Activated CD4-positive, alpha-beta memory T cell treated with anti-CD3 and anti-CD28 coated beads, Interleukin-2, amount 10 ng/mL, durations not matched to agents 7 days and 5 days (primary cell): ENCODE measurements around the gene NTRK3. TPM values are rescaled to one million over a fixed set of nuclear protein-coding genes. Genes with fewer than 3 reads are reported as not detected.
"Not testable (repeated sequence)": the region's sequence is repeated elsewhere in the genome, so short reads cannot be mapped to it uniquely, and the experiment has no call there.

ENCODE experiments used
- CTCF ChIA-PET: fragments of 350-600 bp; sonication (Branson Sonifier 250); formaldehyde crosslinking; loops from one replicate; lab custom pipeline; 2021; ENCODE audit warnings: antibody characterized with exemption, inconsistent platforms; lab: Charles Lee
- POLR2A ChIA-PET: fragments of 350-600 bp; sonication (Branson Sonifier 250); formaldehyde crosslinking; loops from one replicate; lab custom pipeline; 2021; ENCODE audit warnings: antibody characterized with exemption; lab: Charles Lee
- DNase-seq: peaks from one replicate; pipeline ENCODE4 v3.0.0-alpha.2; 2020
- H3K27ac Mint-ChIP-seq: one replicate; pipeline ENCODE4 v1.8.0; 2021; ENCODE audit warnings: mild to moderate bottlenecking, mixed read lengths
- H3K27me3 Mint-ChIP-seq: one replicate; pipeline ENCODE4 v1.8.0; 2021; ENCODE audit warnings: mixed read lengths
- H3K36me3 Mint-ChIP-seq: one replicate; pipeline ENCODE4 v1.8.0; 2021; ENCODE audit warnings: low read depth, mixed read lengths
- H3K4me1 Mint-ChIP-seq: one replicate; pipeline ENCODE4 v1.8.0; 2021; ENCODE audit warnings: mixed read lengths
- H3K4me3 Mint-ChIP-seq: one replicate; pipeline ENCODE4 v1.8.0; 2021; ENCODE audit warnings: mild to moderate bottlenecking, mixed read lengths
- H3K9me3 Mint-ChIP-seq: one replicate; pipeline ENCODE4 v1.8.0; 2021; ENCODE audit warnings: mixed read lengths
- total RNA-seq, 2 experiments: library from RNA; stranded (reverse); gene quantifications; one replicate each; pipeline ENCODE4 v1.2.3, GENCODE V29; 2021

Gene NTRK3
- total RNA-seq, 2 experiments from 2014 or later, result not detected

GRCh38 chr15:87841426-87841998 lies 415.0 kb downstream of the NTRK3 start:
- Mint-ChIP-seq H3K27me3 (no peaks in the 10 kb centered on the region), H3K4me3 (no peak overlapping the region), H3K36me3 (no peaks in the 10 kb centered on the region), H3K9me3 (peaks cover 6% of the 10 kb centered on the region), H3K4me1 (no peaks in the 10 kb centered on the region), H3K27ac (no peak overlapping the region)
- DNase-seq, result no peak
- CTCF ChIA-PET, result no interaction called here
- POLR2A ChIA-PET, result no interaction called here

GRCh38 chr15:87835830-87836229 lies 420.7 kb downstream of the NTRK3 start:
- DNase-seq, H3K27me3 Mint-ChIP-seq, H3K4me3 Mint-ChIP-seq, POLR2A ChIA-PET, H3K36me3 Mint-ChIP-seq, H3K9me3 Mint-ChIP-seq, H3K4me1 Mint-ChIP-seq, H3K27ac Mint-ChIP-seq, CTCF ChIA-PET: not testable (repeated sequence)

DNA sequence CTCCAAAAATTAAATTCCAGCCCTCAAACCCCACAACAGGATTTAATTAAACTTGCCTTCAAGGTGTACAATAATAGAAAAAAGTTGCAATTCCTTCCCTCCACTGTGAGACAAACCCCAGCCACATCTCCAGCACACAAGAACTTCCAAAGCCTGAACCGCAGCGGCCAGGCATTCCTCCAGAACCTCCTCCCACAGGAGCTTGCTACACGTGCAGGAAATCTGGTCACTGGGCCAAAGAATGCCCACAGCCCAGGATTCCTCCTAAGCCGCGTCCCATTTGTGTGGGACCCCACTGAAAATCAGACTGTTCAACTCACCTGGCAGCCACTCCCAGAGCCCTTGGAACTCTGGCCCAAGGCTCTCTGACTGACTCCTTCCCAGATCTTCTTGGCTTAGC lies 423.2 kb downstream of the NTRK3 start:
- H3K4me1 Mint-ChIP-seq, H3K36me3 Mint-ChIP-seq, H3K4me3 Mint-ChIP-seq, H3K9me3 Mint-ChIP-seq, POLR2A ChIA-PET, H3K27ac Mint-ChIP-seq, H3K27me3 Mint-ChIP-seq, DNase-seq, CTCF ChIA-PET: not testable (repeated sequence)

DNA sequence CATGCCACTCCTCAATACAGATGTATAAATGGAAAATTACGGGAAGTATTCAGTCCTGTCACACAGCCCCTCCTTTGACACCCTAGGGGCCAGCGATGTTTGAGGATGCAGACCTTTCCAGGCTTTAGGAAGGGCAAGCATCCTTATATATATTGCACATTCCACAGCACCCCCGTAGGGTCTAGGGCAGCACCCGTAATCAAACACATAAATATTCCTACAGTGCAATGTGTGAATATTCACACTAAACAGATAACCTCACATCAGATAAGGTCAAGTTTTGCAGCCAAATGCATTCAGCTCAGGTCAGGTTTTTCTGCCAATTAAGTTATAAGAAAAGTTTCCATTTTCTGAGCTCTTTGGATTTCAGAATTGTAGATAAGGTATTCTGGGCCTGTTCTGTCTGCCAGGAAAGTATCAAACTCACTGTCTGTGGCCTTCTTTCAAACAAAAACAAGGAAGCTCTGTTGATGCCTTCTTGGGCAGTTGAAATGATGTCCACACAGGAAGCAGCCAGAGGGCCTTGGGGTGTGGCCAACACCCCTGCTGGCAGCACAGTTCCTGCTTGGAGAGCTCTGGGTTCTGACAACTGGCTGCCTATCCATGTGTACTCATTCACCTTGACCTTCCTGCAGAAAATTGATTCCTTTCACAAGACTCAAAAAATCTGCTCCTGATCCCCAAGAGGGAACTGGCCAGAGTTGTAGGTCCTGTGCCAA lies 427.0 kb downstream of the NTRK3 start:
- Mint-ChIP-seq H3K36me3 (no peaks in the 10 kb centered on the region), H3K9me3 (peaks cover 5% of the 10 kb centered on the region), H3K4me1 (no peaks in the 10 kb centered on the region), H3K27me3 (no peaks in the 10 kb centered on the region), H3K4me3 (no peak overlapping the region), H3K27ac (no peak overlapping the region)
- ChIA-PET CTCF (no interaction called here), POLR2A (no interaction called here)
- DNase-seq, result no peak

DNA sequence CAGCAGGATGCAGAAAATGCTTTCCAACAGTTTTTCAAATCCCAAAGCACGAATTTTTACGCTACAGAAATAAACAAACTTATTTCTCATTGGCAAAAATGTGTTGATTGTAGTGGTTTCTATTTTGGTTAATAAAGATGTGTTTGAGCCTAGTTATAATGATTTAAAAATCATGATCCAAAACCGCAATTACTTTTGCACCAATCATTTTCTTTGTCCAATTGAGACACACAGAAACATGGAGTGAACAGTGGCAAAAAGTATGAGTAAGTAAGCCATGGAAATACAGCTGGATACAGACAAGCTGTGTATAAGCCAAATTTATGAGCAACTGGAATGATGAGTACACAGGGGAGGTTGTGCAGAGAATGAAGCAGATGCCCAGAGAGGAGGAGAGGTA lies 427.9 kb downstream of the NTRK3 start:
- POLR2A ChIA-PET, result no interaction called here
- no peak overlapping the region for H3K27ac Mint-ChIP-seq
- CTCF ChIA-PET, result no interaction called here
- H3K27me3 Mint-ChIP-seq, result no peaks in the 10 kb centered on the region
- no peak overlapping the region for H3K4me3 Mint-ChIP-seq
- no peaks in the 10 kb centered on the region for H3K36me3 Mint-ChIP-seq
- H3K4me1 Mint-ChIP-seq, result no peaks in the 10 kb centered on the region
- H3K9me3 Mint-ChIP-seq, result peaks cover 5% of the 10 kb centered on the region
- DNase-seq, result no peak

DNA sequence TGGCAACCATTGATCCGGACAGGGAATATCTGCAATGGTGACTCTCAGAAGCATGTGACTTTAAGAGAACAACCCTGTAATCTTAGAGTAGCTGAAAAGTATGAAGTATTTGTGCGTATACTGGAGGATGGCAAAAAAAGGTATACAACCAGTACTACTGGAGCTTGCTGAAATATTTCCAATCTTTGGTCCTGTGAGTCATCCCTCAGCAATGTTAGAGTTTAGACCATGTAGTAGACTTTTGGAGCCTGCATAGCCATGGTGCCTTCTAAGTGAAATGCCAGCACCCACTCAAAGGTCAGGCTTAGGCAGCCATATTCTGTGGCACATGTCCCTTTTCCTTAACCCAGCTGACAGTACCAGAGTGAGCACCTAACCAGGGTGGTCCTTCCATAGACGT lies 429.4 kb downstream of the NTRK3 start:
- no peak for DNase-seq
- no peak overlapping the region for H3K27ac Mint-ChIP-seq
- H3K36me3 Mint-ChIP-seq, result no peaks in the 10 kb centered on the region
- no peaks in the 10 kb centered on the region for H3K4me1 Mint-ChIP-seq
- ChIA-PET CTCF (no interaction called here), POLR2A (no interaction called here)
- no peak overlapping the region for H3K4me3 Mint-ChIP-seq
- peaks cover 5% of the 10 kb centered on the region for H3K9me3 Mint-ChIP-seq
- no peaks in the 10 kb centered on the region for H3K27me3 Mint-ChIP-seq

DNA sequence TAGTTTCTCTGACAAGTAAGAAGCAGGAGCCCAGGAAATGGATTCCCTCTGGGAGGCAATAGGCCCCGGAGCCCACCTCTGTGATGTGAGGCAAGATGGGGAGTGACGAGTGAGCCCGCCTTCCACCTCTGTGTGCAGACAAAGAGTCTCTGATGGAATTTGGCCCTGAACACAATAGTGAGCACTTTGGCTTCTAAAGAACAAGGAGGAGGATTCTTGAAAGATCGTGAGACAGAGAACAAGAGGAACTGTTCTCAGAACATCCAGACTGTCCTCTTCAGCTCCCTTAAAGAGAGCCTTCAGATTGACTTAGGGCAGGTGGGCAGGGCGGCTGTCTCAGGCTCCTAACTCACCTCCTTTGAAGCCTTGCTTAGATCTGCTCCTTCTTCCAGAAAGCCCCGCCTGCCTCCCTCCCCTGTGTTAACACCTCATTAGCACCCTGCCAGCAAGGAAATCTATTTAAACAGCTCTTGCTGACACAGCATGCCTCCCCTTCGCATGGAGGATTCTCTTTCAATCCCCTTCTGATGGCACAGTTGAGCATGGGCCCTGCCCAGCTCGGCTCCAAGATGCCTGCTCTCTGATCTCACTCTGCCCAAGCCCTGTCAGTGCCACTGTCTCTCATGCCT lies 430.3 kb downstream of the NTRK3 start:
- DNase-seq, result no peak
- Mint-ChIP-seq H3K4me1 (no peaks in the 10 kb centered on the region), H3K27ac (no peak overlapping the region), H3K27me3 (no peaks in the 10 kb centered on the region), H3K9me3 (peaks cover 5% of the 10 kb centered on the region), H3K36me3 (no peaks in the 10 kb centered on the region), H3K4me3 (no peak overlapping the region)
- ChIA-PET CTCF (no interaction called here), POLR2A (no interaction called here)

DNA sequence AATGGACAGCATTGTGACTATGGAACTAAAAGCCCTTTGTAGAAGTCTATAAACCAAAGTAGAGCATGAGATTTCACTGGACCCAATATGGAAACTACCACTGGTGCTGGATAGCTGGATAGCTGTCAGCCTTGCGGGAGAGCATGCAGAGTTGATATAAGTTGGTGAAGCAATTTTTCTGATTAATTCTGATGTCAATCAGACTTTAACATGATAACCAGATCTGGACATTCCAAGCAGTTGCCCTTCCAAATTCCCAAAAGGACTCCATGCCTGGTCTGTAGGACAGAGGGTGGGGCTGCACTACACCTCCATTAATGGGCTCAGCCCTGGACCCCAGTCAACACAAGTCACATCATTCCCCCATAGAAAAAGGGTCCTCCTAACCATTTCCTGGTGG lies 437.8 kb downstream of the NTRK3 start:
- no peaks in the 10 kb centered on the region for H3K27me3 Mint-ChIP-seq
- ChIA-PET POLR2A (no interaction called here), CTCF (no interaction called here)
- no peaks in the 10 kb centered on the region for H3K4me1 Mint-ChIP-seq
- no peak overlapping the region for H3K27ac Mint-ChIP-seq
- no peaks in the 10 kb centered on the region for H3K9me3 Mint-ChIP-seq
- DNase-seq, result no peak
- H3K36me3 Mint-ChIP-seq, result no peaks in the 10 kb centered on the region
- H3K4me3 Mint-ChIP-seq, result no peak overlapping the region

- H3K4me1 Mint-ChIP-seq, result no peaks in the 10 kb centered on the region
- H3K27me3 Mint-ChIP-seq, result no peaks in the 10 kb centered on the region
- DNase-seq, result no peak
- H3K27ac Mint-ChIP-seq, result no peak overlapping the region
- no peaks in the 10 kb centered on the region for H3K36me3 Mint-ChIP-seq
- H3K4me3 Mint-ChIP-seq, result no peak overlapping the region
- H3K9me3 Mint-ChIP-seq, result no peaks in the 10 kb centered on the region
- CTCF ChIA-PET, result no interaction called here
- POLR2A ChIA-PET, result no interaction called here
Measured at GRCh38 chr15:87817553-87817952, 439.0 kb downstream of the NTRK3 start.

DNA sequence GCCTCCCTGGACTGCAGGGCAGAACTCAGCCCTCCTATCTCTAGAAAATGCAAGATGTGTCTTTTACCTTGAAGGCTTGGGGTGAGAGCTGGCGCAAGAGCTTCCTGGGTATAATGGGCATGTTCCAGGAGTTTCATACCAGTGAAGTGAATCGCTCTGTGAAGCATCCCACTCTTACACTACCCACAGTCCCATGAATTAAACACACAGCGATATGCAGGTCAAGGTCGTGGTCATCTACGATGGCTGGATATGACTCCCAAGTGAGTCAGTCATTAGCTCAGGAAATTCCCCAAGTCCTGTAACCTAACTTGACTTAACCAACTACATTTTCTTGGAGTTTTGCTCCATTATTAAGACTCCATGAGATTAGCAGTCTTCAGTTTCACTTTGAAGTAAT lies 439.7 kb downstream of the NTRK3 start:
- Mint-ChIP-seq H3K9me3 (no peaks in the 10 kb centered on the region), H3K36me3 (no peaks in the 10 kb centered on the region), H3K4me3 (no peak overlapping the region), H3K4me1 (no peaks in the 10 kb centered on the region), H3K27me3 (no peaks in the 10 kb centered on the region), H3K27ac (no peak overlapping the region)
- POLR2A ChIA-PET, result no interaction called here
- CTCF ChIA-PET, result no interaction called here
- no peak for DNase-seq

- Mint-ChIP-seq H3K4me1 (no peaks in the 10 kb centered on the region), H3K9me3 (no peaks in the 10 kb centered on the region), H3K27me3 (no peaks in the 10 kb centered on the region), H3K4me3 (no peak overlapping the region), H3K27ac (no peak overlapping the region), H3K36me3 (no peaks in the 10 kb centered on the region)
- ChIA-PET POLR2A (no interaction called here), CTCF (no interaction called here)
- DNase-seq, result no peak
Measured at GRCh38 chr15:87816016-87816415, 440.5 kb downstream of the NTRK3 start.
